ENCODE results near the gene RNF157. TPM values are rescaled to one million over a fixed set of nuclear protein-coding genes. Genes with fewer than 3 reads are reported as not detected.

RNF157 gene
- total and polyA plus RNA-seq, 9 of the 15 experiments (the other 6 are each of a cell fraction or from before 2014, with no cell fraction given): 8.1 to 31.7 (median 20.8) TPM

DNA sequence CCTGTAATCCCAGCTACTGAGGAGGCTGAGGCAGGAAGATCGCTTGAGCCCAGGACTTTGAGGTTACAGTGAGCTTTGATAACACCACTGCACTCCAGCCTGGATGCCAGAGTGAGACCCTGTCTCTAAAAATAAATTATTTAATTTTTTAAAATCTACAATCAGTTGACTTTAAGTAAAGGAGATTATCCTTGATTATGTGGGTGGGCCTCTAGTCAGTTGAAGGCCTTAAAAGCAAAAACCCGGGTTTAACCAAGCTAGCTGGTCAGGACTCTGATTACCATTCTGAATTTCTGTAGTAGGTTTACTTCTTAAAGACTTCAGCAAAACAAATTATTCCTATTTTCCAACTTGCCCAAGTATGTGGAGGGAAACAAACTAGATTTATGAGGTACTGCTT, 4.4 kb downstream of the RNF157 start:
- WGBS (ENCODE audit: insufficient coverage, low coverage, missing lambda C conversion rate): 8% methylated on average over 2 of the region's 2 CpGs
- H3K9me3 ChIP-seq (replicated peaks; ENCODE audit: control insufficient read depth, insufficient read depth, low read depth, low read length): no peaks in the 10 kb centered on the region
- CTCF ChIA-PET (ENCODE audit: low intra/inter-chr PET ratio): no interaction called here
- POLR2A ChIA-PET: interaction anchor here (0.6 to 4.8 kb wide), 7 partner anchors 8 to 458 kb away, joined by 3 to 42 read pairs (median 4); no protein-coding TSS in a partner anchor
- intact Hi-C loops (cut with micrococcal nuclease): loop anchor here (2.0 to 5.0 kb wide), 2 partner anchors 41 to 54 kb away; no protein-coding TSS in a partner anchor
- no peaks in the 10 kb centered on the region for H3K9me1 ChIP-seq (ENCODE audit: control insufficient read depth, insufficient read depth, low read length)
- in situ Hi-C loops (cut with MboI): no loop called here
- DNase-seq (ENCODE audit: extremely low read depth in 1 of 4, low spot score in 3 of 4) (no peak), FAIRE-seq (no peak), ATAC-seq (no peak)
- H3K27me3 ChIP-seq (ENCODE audit: control insufficient read depth in 2 of 2, insufficient read depth in 2 of 2, low read length in 2 of 2): no peaks in the 10 kb centered on the region
- TF ChIP-seq HMBOX1 (IDR thresholded peaks at IDR 0.05): peak; percentile 68
- TF ChIP-seq POLR2H (tag; IDR thresholded peaks at IDR 0.05; ENCODE audit: low read depth): no peak
- TF ChIP-seq MTA2 (IDR thresholded peaks at IDR 0.05; ENCODE audit: low read depth): no peak
- no peak for TF ChIP-seq NR2C2 (CRISPR knock-in tag; IDR thresholded peaks at IDR 0.05)
- TF ChIP-seq NR2C2 (tag; IDR thresholded peaks at IDR 0.05): 0 out of 2 replicates have a peak, but pooled peaks have one; percentile 25
- TF ChIP-seq, protein P1, sequence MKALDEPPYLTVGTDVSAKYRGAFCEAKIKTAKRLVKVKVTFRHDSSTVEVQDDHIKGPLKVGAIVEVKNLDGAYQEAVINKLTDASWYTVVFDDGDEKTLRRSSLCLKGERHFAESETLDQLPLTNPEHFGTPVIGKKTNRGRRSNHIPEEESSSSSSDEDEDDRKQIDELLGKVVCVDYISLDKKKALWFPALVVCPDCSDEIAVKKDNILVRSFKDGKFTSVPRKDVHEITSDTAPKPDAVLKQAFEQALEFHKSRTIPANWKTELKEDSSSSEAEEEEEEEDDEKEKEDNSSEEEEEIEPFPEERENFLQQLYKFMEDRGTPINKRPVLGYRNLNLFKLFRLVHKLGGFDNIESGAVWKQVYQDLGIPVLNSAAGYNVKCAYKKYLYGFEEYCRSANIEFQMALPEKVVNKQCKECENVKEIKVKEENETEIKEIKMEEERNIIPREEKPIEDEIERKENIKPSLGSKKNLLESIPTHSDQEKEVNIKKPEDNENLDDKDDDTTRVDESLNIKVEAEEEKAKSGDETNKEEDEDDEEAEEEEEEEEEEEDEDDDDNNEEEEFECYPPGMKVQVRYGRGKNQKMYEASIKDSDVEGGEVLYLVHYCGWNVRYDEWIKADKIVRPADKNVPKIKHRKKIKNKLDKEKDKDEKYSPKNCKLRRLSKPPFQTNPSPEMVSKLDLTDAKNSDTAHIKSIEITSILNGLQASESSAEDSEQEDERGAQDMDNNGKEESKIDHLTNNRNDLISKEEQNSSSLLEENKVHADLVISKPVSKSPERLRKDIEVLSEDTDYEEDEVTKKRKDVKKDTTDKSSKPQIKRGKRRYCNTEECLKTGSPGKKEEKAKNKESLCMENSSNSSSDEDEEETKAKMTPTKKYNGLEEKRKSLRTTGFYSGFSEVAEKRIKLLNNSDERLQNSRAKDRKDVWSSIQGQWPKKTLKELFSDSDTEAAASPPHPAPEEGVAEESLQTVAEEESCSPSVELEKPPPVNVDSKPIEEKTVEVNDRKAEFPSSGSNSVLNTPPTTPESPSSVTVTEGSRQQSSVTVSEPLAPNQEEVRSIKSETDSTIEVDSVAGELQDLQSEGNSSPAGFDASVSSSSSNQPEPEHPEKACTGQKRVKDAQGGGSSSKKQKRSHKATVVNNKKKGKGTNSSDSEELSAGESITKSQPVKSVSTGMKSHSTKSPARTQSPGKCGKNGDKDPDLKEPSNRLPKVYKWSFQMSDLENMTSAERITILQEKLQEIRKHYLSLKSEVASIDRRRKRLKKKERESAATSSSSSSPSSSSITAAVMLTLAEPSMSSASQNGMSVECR (CRISPR knock-in tag; IDR thresholded peaks at IDR 0.05): no peak
- TF ChIP-seq ZNF134 (CRISPR knock-in tag; conservative IDR thresholded peaks at IDR 0.05): peak; percentile 87
- no peak for TF ChIP-seq MED1 (CRISPR knock-in tag; IDR thresholded peaks at IDR 0.05; ENCODE audit: borderline replicate concordance)
- H3K27ac ChIP-seq (ENCODE audit: extremely low read depth, low read depth, low read length): peak overlapping the region; percentile 59; the same call in 2 of the 3 replicates
- H4K20me1 ChIP-seq (replicated peaks; ENCODE audit: control insufficient read depth, insufficient read depth, low read length): no peaks in the 10 kb centered on the region
- BruUV-seq (replicated peaks): no TSS peak
- H3K9ac ChIP-seq (ENCODE audit: insufficient read depth in 1 of 2, low read depth in 2 of 2, low read length in 2 of 2): peak overlapping the region; percentile 20 to 78; a peak in 1 of 4 replicates
- H3K4me1 ChIP-seq (replicated peaks in 1 of 2; ENCODE audit: control insufficient read depth in 2 of 2, insufficient read depth in 2 of 2, low read length in 2 of 2): peaks cover 26 to 33% of the 10 kb centered on the region in 2 experiments; a peak in 4 of 5 replicates
- no peak overlapping the region for H3K4me3 ChIP-seq
- peaks cover 3% of the 10 kb centered on the region; the same call in 1 of the 3 replicates for H3K36me3 ChIP-seq (ENCODE audit: control insufficient read depth, insufficient read depth, low read length)
- H2AFZ ChIP-seq (ENCODE audit: low read depth, low read length): peak overlapping the region; percentile 22
- H3K4me2 ChIP-seq (ENCODE audit: insufficient read depth, low read length): peak overlapping the region; percentile 61; the same call in 1 of the 2 replicates
- peaks cover 90% of the 10 kb centered on the region for H3K79me2 ChIP-seq (ENCODE audit: control insufficient read depth, insufficient read depth, low read length)
